GM19395 (cell line): Measurements from ENCODE around the gene IGFN1.
A peak's percentile ranks its signal among the peaks of the same experiment; 100 is the strongest.

Experiments
- ATAC-seq: cut with Tn5 transposase; IDR thresholded peaks from one replicate; pipeline ENCODE4 v1.9.1; 2021; ENCODE audit warnings: mild to moderate bottlenecking, moderate library complexity; ENCODE audit not compliant: unreplicated experiment

IGFN1 gene

DNA sequence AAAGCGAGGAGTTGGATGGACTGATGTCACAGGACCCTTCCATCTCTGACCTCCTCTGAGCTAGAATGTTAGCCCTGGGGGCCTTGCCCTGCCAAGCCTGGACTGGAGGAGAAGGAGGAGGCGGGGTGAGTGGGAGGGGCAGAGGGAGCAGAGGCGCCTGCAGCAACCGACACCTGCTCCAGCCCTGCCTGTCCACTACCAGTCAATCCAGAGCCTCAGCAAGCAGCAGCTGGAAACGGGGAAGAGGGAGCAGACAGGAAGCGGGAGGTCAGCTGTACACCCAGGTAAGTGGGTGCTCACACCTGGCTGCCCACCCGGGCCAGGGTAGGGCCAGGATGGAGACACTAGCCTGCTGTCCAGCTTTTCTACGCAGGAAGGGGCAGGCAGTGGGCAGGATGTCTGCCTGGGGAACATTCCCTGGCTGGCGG lies at the start of gene IGFN1:
IGFN1 (plus strand) TSS at position 201 of the 428 bp plus-strand sequence. CDS start 2,470 bp downstream, outside the sequence.
- ATAC-seq: no peak

DNA sequence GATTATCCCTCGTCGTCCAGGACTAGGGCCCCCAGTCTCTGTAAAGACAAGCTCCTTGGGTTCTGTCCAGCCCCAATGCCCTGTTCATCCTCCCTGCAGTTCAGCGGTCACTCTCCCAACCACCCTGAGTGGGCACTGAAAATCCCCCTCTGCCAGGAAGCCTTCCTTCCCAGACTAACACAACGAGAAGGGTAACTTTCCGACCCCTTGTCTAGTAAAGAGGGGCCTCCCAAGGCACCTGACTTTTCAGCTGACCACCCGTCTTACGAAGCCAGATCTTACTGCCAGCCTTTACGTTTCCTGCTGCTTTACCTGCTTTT lies 49.7 kb upstream of the IGFN1 start:
- ATAC-seq: no peak

- no peak for ATAC-seq
Measured at GRCh38 chr1:201141418-201141817, 49.2 kb upstream of the IGFN1 start.

GRCh38 chr1:201142011-201142848 lies 48.4 kb upstream of the IGFN1 start:
- ATAC-seq: no peak

DNA sequence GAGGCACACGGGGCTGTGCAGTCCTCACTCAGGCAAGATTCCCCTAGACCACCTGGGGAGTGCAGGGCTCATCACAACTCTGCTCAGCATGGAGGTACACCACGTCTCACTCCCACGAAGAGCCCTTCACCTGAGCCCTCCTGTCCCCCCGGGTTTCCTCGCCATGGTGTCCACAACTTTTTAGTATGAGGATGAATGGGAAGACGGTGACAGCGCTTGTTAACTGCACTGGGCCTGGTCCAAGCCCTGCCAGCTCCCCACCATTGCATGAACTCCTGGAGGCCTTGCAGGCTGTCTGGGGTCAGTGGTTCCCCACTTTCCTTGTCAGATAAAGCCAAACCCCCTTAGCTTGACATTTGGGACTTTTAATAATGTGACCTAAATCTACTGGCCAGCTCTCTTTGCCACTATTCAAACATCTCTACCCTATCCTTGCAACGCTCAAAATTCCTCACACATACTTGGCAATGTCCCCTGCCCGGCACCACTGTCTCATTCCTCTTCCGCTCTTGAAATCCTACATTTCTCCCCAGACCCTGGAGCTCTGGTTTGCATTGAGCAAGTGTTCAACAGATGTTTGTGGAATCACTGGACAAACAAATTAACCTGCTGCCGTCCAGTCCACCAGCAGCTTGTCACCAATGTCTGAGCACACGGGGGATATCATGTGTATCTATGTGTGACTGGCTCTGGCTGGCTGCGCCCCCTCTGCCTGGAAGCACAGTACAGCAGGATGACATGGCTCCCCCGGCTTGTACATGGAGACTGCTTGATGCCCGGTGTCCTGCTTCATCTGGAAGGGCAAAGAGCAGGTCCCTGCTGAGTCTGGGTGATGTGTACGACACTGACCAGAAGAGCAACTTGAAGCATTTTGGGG lies 47.5 kb upstream of the IGFN1 start:
- no peak for ATAC-seq

- ATAC-seq: no peak
Measured at GRCh38 chr1:201143726-201144635, 46.6 kb upstream of the IGFN1 start.

GRCh38 chr1:201144701-201145100 lies 45.9 kb upstream of the IGFN1 start:
- ATAC-seq: no peak

GRCh38 chr1:201145132-201145531 lies 45.5 kb upstream of the IGFN1 start:
- no peak for ATAC-seq

GRCh38 chr1:201145816-201146215 lies 44.8 kb upstream of the IGFN1 start:
- ATAC-seq: no peak

GRCh38 chr1:201146626-201147390 lies 43.8 kb upstream of the IGFN1 start:
- no peak for ATAC-seq

- no peak for ATAC-seq
Measured at GRCh38 chr1:201147396-201148015, 43.1 kb upstream of the IGFN1 start.

GRCh38 chr1:201149400-201149799 lies 41.2 kb upstream of the IGFN1 start:
- no peak for ATAC-seq

DNA sequence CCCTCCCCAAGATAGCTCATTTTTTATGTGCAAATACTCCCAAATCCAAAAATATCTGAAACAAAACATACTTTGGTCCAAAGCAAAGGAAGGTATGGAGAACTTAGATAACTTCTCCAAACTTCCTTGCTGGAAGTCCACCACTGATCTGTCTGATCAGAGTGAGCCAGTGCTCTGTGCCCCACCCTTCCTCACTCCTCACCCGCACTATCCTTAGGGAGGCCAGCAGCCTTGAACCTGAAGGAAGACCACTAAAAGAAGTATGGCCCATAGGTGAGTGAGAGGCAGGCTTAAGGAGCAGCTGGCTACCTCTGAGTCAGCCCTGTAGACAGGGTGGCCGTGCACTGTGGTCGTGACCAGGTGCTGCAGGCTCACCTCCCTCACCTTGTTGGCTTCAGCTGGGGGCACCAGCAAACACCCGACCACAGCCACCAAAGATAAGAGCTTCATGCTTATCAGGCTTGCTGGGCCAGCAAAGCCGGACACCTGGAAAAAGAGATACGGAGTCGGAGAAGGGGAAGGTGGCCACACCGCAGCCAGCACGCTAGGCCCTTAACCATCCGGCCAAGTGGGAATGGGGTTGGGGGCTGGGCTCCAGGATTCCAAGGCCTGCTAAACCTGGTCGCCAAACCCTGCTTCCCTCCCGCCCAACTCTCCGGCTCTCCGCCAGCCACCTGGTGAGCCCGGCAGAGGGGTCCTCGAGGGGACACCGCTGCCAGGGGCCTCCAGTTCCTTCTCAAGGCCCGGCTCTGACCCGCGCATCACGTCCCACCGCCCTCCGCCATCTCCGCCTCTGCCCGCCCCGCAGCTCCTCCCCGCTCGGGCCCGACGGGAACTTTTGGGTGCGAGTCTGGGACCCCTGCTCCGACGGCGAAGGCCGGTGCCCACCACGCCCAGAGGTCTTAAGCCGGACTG lies 36.9 kb upstream of the IGFN1 start:
- peak; percentile 77 for ATAC-seq

GRCh38 chr1:201154389-201155165 lies 36.0 kb upstream of the IGFN1 start, which contains the start of gene TMEM9:
Gene TMEM9, minus strand, starts transcription at chr1:201154474. Its CDS starts 551 bp downstream, at chr1:201153923.
- peak; percentile 99 for ATAC-seq

DNA sequence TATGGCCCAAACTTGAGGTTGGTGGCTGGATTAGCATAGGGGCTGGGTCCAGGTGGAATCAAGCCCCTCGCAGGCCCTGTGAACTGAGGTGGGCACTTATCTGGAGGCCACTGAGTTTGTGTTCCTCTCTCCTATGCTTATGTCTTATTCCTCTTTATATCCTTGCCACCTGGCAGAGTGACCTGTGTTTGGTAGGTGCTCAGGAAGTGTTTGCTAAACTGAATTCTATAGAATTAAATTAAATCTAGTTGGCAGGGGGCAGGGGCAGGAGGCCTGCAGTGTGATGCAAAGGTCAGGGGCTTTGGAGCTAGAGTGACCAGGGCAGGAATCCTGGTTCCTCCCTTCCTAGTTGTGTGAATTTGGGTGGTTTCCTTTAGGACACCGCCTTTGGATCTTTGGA lies 35.3 kb upstream of the IGFN1 start:
- no peak for ATAC-seq

DNA sequence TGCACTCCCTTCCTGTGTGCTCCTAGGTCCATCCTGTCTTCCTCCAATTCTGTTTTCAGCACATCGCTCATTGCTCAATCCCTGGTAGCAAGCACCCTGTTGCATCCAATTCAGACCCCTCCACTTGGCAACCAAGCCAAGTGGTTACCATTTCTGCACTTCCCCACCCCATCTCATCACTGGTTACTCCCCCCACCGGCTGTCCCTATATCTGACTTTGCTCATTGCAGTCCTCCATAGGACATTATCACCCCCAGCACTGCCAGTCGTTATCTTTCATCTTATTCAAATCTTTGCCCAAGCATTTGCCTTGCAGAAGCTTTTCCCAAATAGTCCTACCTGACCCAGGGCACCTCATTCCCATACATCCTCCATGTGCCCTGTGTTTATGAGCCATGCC lies 34.3 kb upstream of the IGFN1 start:
- no peak for ATAC-seq

DNA sequence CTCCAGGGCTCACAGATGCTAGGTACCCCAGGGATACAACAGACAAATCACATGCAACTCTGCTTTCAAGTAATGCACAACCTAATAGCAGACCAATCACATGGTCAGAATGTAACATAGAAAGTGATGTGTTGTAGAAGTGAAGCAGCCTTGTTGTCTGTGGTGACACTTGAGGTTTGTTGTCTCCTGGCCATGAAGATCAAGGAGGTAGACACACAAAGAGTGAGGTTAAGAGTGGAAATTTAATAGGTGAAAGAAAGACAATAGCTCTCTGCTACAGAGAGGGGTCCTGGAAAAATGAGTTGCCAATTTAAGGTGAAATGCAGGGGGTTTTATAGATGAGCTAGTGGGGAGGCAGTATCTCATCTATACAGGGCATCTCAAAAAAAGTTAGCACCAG lies 33.8 kb upstream of the IGFN1 start:
- ATAC-seq: no peak

DNA sequence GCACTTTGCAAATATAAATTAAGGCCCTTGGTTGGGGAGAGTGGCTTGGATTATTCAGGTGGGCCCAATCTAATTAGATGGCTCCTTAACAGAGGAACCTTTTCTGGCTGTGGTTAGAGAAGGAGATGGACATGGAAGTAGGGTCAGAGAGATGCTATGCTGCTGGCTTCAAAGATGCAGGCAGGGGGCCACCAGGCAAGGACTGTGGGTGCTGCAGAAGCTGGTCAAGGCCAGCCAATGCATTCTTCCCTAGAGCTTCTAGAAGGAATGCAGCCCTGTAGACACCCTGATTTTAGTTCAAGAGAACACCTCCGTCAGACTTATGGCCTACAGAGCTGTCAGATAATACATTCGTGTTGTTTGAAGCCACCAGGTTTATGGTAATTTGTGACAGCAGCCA lies 32.7 kb upstream of the IGFN1 start:
- ATAC-seq: no peak
